Smooth muscle cell of the brain vasculature (primary cell): Measurements from ENCODE around the gene SH2D2A.
"Not testable (repeated sequence)": the region's sequence is repeated elsewhere in the genome, so short reads cannot be mapped to it uniquely, and the experiment has no call there.

Experiments used
- DNase-seq: peaks from one replicate; pipeline ENCODE4 v3.0.0-alpha.2; 2012; ENCODE audit warnings: low read depth, low spot score

Gene SH2D2A

DNA sequence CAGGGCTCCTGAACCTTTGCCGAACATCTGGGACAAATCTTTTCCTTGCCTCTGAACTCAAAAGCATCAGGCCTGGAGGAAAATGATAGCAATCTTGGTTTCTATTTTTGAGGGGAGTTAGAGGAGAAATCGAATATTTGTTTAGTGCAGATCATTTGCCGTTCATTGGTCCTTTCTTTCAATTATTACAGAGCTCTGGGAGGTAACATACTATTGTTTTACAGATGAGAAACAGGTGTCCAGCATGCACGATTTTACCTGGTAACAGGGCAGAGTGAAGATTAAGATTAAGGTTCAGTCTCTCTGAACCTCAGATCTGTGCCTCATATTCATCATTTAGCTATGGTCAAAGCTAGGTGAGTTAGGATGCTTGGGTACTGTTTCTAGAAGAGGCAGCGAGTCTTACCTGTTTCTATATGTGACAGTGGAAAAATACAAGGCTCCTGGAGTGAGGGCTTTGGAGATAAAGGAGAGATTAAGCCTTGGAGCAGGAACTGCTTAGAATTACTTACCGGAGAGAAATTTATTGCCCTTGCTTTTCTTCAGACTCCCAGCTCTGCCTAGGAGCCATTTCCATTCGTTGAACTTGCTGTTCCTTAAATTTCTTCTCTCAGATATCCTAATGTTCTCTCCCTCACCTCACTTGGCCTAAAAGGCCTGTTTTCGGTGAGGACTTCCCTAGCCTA, 47.9 kb downstream of the SH2D2A start:
- no peak for DNase-seq

- DNase-seq: no peak
These were observed 48.6 kb downstream of the SH2D2A start for GRCh38 chr1:156767879-156768604.

GRCh38 chr1:156767101-156767878, 49.4 kb downstream of the SH2D2A start, which contains the start of gene PRCC:
PRCC (plus strand) TSS chr1:156767535; CDS start chr1:156767772, 237 bp downstream.
- peak; percentile 100 for DNase-seq

GRCh38 chr1:156766298-156767100, 50.1 kb downstream of the SH2D2A start:
- no peak for DNase-seq

DNA sequence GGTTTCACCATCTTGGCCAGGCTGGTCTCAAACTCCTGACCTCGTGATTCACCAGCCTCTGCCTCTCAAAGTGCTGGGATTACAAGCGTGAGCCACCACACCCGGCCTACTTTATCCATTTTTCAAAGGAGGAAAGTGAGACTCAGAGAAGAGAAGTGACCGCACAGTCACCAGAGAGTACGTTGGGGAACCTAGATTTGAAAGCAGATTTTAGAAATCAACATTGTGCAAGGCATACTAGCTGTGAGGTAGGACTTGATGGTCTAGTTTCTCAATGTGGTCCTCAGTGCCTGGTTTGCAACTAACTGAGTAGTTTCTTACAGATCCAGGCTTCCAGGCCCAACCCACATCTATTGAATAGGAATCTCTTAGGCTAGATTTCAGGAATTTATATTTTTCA, 51.0 kb downstream of the SH2D2A start:
- DNase-seq: no peak

- DNase-seq: not testable (repeated sequence)
These were observed 51.5 kb downstream of the SH2D2A start for GRCh38 chr1:156765136-156765535.

- DNase-seq: no peak
These were observed 55.9 kb downstream of the SH2D2A start for GRCh38 chr1:156760796-156761104.

GRCh38 chr1:156760092-156760795, 56.4 kb downstream of the SH2D2A start:
- DNase-seq: no peak

DNA sequence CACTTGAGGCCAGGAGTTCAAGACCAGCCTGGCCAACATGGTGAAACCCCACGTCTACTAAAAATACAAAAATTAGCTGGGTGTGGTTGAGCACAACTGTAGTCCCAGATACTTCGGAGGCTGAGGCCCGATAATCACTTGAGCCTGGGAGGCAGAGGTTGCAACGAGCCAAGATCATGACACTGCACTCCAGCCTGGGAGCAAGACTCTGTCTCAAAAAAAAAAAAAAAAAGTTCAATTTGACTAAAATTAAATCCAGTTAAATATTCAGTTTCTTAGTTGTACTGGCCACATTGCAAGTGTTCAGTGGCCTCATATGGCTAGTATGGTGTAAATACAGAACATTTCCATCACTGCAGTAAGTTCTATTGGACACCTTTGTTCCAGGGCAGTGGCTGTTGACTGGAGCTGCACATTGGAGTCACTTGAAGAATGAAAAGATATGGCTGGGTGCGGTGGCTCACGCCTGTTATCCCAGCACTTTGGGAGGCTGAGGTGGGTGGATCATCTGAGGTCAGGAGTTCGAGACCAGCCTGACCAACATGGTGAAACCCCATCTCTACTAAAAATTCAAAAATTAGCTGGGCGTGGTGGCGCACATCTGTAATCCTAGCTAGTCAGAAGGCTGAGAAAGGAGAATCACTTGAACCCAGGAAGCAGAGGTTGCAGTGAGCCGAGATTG, 58.9 kb downstream of the SH2D2A start:
- not testable (repeated sequence) for DNase-seq

DNA sequence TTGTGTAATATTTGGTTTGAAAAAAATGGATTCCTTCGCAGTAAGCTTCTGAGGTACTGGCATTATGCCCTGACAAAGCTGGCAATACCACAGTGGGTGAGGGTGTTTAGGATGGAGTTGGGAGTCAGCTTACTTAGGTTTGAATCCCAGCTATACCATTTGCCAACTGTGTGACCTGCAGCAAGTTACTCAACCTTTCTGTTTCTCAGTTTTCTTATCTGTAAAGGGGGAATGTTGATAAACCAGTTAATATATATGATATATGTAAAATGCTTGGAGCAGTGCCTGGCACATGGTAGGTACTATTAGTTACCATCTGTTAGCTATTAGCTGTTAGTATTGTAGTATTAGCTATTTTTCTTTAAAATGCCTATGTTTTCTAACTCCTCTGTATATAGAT, 60.3 kb downstream of the SH2D2A start:
- DNase-seq: no peak
